GM10266 (cell line): ENCODE measurements around the gene ANKRD35.
"Not testable (repeated sequence)": the region's sequence is repeated elsewhere in the genome, so short reads cannot be mapped to it uniquely, and the experiment has no call there.

ENCODE experiments used
- DNase-seq: peaks from one replicate; pipeline ENCODE4 v3.0.0; 2012; ENCODE audit errors: extremely low spot score
- TF ChIP-seq, protein P1 (sequence below): IDR thresholded peaks from 2 replicates; pipeline ENCODE4 v1.5.1; 2012; ENCODE audit warnings: mild to moderate bottlenecking, low read depth; ENCODE audit not compliant: control insufficient read depth, insufficient read depth; ENCODE audit errors: missing control alignments

The ANKRD35 gene, protein sequence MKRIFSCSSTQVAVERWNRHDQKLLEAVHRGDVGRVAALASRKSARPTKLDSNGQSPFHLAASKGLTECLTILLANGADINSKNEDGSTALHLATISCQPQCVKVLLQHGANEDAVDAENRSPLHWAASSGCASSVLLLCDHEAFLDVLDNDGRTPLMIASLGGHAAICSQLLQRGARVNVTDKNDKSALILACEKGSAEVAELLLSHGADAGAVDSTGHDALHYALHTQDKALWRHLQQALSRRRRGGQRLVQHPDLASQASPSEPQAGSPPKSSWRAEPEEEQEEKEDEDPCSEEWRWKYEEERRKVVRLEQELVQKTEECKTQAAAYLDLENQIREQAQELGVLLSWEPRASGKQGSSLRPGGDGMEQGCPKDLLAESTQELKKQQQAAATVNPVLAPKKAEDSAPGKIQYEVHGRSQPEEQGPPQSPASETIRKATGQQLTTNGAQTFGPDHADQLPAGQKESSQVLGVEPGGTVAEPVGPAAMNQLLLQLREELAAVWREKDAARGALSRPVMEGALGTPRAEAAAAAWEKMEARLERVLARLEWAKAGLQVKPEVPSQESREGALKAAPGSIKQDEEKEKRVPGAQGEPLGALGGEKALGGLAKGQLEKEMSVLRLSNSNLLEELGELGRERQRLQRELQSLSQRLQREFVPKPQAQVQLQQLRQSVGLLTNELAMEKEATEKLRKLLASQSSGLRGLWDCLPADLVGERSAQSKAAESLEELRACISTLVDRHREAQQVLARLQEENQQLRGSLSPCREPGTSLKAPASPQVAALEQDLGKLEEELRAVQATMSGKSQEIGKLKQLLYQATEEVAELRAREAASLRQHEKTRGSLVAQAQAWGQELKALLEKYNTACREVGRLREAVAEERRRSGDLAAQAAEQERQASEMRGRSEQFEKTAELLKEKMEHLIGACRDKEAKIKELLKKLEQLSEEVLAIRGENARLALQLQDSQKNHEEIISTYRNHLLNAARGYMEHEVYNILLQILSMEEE

DNA sequence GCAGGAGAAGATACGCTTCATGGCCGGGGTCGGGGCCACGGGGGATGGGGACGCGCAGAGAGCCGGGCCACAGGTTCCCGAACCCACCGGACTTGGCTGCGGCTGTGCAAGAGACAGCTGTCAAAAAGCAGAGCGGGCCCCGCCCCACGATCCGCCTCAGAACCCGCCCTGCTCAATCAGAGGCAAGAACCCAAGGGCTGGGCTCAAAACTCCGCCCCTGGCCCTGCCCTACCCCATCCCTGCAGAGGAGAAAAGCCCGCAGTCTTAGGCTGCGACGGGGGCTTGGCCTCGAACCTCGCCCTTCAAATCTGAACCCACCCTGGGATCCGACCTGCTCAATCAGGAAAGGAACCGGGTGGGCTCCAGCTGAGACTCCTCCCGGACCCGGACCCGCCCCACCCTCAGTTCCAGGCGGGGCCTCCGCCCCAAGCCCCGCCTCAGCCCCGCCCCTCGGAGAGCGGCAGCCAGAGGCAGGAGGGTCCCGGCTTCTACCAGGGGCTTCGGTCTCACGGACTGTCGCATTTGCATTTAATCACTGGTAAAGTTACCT lies at the start of gene ANKRD35:
Gene ANKRD35, minus strand, starts transcription at position 129 of the 550 bp plus-strand sequence. Its CDS starts 108 bp downstream, at position 21.
- TF ChIP-seq, protein P1, sequence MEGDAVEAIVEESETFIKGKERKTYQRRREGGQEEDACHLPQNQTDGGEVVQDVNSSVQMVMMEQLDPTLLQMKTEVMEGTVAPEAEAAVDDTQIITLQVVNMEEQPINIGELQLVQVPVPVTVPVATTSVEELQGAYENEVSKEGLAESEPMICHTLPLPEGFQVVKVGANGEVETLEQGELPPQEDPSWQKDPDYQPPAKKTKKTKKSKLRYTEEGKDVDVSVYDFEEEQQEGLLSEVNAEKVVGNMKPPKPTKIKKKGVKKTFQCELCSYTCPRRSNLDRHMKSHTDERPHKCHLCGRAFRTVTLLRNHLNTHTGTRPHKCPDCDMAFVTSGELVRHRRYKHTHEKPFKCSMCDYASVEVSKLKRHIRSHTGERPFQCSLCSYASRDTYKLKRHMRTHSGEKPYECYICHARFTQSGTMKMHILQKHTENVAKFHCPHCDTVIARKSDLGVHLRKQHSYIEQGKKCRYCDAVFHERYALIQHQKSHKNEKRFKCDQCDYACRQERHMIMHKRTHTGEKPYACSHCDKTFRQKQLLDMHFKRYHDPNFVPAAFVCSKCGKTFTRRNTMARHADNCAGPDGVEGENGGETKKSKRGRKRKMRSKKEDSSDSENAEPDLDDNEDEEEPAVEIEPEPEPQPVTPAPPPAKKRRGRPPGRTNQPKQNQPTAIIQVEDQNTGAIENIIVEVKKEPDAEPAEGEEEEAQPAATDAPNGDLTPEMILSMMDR: no peak
- peak; percentile 91 for DNase-seq

DNA sequence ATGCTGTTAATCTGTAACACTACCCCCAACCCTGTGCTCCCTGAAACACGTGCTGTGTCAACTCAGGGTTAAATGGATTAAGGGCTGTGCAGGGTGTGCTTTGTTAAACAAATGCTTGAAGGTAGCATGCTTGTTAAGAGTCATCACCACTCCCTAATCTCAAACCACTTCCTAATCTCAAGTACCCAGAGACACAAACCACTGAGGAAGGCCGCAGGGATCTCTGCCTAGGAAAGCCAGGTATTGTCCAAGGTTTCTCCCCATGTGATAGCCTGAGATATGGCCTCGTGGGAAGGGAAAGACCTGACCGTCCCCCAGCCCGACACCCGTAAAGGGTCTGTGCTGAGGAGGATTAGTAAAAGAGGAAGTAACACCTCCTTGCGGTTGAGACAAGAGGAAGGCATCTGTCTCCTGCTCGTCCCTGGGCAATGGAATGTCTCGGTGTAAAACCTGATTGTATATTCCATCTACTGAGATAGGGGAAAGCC lies 46.9 kb upstream of the ANKRD35 start:
- DNase-seq: not testable (repeated sequence)

DNA sequence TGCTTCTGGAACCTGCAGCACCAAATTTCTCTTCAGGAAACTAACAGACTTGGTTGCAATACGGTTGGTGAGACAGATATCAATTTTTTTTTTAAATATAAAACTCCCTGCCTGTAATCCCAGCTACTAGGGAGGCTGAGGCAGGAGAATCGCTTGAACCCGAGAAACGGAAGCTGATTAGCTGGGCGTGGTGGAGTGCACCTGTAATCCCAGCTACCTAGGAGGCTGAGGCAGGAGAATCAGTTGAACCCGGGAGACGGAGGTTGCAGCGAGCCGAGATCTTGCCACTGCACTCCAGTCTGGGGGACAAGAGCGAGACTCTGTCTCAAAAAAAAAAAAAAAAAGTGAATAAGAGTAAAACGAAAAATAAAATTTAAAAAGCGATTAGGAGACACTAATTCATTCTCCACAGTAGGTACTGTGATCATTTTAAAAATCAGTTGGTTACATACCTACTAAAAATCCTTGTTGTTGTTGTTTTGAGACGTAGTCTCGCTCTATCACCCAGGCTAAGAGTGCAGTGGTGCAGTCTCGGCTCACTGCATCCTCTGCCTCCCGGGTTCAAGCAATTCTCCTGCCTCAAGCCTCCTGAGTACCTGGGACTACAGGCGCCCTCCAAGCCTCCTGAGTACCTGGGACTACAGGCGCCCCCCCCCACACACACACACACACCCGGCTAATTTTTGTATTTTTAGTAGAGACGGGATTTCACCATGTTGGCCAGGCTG lies 42.4 kb upstream of the ANKRD35 start:
- DNase-seq: no peak
- TF ChIP-seq, protein P1: no peak

DNA sequence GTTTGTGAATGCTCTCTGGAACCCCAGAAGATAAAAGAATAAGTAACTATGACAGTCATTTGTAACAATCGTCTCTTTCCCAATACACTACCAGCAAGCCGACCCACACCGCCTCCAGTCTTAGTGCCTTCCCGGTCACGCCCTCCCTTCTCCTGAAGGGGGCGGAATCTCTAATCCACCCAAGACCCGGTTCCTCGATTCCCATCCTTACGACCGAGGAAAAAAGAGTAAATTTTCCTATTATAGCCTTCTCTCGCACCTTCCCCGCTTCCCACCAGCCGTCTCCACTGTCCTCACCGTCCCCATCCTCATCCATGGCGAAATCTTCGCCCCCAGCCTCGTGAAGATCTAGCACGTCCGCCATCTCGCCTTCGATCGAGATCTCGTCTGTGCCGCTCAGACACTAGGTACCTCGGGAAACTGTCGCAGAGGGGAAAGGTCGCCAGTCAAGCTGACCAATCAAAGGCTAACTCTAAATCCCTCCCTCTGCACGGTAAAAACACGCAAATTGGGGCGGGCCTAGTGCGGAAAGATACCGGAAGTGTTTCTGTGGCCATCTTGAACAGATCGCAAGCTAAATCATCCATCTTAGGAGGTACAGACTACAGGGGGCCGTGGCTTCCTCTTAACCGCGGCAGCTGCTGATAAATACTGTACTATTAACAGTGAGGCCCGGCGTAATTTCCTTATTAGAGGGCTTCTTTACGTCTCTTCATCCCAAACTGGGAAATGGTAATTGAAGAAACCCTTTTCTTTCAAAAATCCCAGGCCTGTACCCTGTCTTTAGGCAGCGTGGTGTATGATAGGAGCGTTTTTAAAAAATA lies 41.6 kb upstream of the ANKRD35 start, which contains the start of gene RBM8A:
Gene RBM8A, minus strand, starts transcription at position 422 of the 824 bp plus-strand sequence. Its CDS starts 58 bp downstream, at position 364.
- TF ChIP-seq, protein P1: peak; percentile 58
- DNase-seq: peak; percentile 87

DNA sequence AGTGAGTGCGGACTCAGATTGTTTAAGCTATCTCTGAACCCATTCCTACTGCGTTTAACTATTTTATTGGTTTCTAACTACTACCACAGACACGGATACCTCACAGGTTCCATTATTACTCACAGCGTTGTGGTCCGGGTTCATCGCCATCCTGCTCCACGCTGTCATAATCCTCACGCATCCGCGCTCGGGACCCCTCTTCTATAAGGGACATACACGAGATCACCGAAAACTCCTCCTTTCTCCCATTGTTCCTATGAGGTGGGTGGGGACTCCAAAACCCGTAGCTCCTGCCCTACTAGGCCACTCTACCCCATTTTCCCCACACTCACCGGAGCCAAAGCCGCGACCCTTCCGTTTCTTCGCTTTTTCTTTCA lies 41.0 kb upstream of the ANKRD35 start:
- TF ChIP-seq, protein P1: no peak
- DNase-seq: no peak

DNA sequence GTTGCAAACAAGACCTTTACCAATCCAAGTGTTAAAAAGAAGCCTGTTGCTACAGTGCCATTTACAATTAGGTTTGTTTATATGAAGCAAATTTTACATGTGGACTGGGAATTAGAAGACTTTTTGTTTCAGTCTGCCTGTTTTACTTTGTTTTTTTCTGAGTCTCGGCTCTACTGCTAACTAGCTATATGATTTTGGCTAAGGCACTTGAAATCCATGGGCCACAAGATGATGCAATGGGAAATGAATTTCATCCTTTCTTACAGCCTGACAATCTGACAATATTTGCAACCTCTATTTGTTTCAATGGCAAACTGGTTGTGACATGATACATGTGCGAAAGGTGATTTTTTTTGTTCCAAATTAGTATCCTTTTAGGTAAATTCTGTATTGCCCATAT lies 36.6 kb upstream of the ANKRD35 start:
- TF ChIP-seq, protein P1: no peak
- DNase-seq: no peak

DNA sequence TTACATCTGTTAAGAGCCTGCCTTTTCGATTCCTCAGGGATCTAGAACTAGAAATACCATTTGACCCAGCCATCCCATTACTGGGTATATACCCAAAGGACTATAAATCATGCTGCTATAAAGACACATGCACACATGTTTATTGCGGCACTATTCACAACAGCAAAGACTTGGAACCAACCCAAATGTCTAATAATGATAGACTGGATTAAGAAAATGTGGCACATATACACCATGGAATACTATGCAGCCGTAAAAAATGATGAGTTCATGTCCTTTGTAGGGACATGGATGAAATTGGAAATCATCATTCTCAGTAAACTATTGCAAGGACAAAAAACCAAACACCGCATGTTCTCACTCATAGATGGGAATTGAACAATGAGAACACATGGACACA lies 34.6 kb upstream of the ANKRD35 start:
- not testable (repeated sequence) for DNase-seq
